GM12891 (cell line): ENCODE data around the gene LHCGR.

Experiments
- PAX5 ChIP-seq: IDR thresholded peaks from 2 replicates; pipeline ENCODE4 v1.6.1; 2011; ENCODE audit warnings: low read length, moderate library complexity, mild to moderate bottlenecking; ENCODE audit not compliant: insufficient read depth, severe bottlenecking
- POLR2A ChIP-seq: IDR thresholded peaks from 2 replicates; pipeline ENCODE4 v1.6.1; 2011; ENCODE audit warnings: low read depth, low read length, control low read depth
- POLR2AphosphoS5 ChIP-seq: IDR thresholded peaks from 2 replicates; pipeline ENCODE4 v1.6.1; 2011; ENCODE audit warnings: low read depth, low read length, control low read depth
- POU2F2 ChIP-seq: IDR thresholded peaks from 2 replicates; pipeline ENCODE4 v1.6.1; 2011; ENCODE audit warnings: low read depth, mild to moderate bottlenecking, control low read depth, low read length, moderate library complexity
- SPI1 ChIP-seq: IDR thresholded peaks from 2 replicates; pipeline ENCODE4 v1.6.1; 2011; ENCODE audit warnings: low read depth, low read length, control low read depth
- TAF1 ChIP-seq: IDR thresholded peaks from 2 replicates; pipeline ENCODE4 v1.6.1; 2011; ENCODE audit warnings: low read depth, low read length, control low read depth

DNA sequence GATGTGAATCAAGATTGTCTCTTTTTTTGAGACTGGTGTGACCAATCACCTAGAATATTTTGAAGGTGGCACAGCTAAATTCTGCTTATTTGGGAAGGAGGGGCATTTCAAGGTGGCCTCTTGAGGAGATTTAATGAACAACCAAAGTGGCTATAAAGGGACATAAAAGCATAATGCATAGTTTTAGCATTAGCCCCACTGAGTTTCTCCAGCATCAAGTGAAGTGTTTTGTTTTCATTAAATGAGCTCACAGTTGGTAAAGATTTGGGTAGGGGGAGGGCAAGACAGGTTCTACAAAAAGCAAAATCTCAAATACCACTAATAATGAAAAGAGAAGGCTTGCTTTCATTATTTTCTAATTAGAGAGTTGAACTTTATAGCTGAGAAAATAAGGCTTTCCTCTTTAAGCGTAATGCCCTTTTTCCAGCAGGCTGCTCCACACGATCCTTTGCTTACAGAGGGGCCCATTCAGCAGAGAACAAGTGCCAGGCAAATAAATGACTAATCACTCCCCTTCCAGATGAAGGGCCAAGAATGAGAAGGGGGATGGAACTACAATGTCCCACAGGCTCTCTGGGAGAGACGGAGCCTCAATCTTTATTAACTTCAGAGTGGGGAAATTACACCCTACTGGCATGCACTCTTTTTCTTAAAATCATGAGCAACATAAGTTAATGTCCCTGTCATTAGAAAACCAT is 35.9 kb downstream of the LHCGR start:
- no peak for TF ChIP-seq POLR2A
- TF ChIP-seq TAF1 = no peak
- TF ChIP-seq POLR2AphosphoS5 = no peak
- no peak for TF ChIP-seq SPI1
- no peak for TF ChIP-seq POU2F2
- no peak for TF ChIP-seq PAX5
